T-helper 9 cell (primary cell): ENCODE data around the gene BOLL.
"Not testable (repeated sequence)": the region's sequence is repeated elsewhere in the genome, so short reads cannot be mapped to it uniquely, and the experiment has no call there.

Source experiments
- DNase-seq: peaks from one replicate; pipeline ENCODE4 v3.0.0-alpha.2; 2020
- total RNA-seq, 2 donors: gene quantifications; one replicate each; lab custom pipeline; 2026; lab: John Stamatoyannopoulos, UW

BOLL gene
- total RNA-seq = 0 reads per million in 2 donors

- DNase-seq = no peak
Measured at GRCh38 chr2:197784956-197785941, at the start of gene BOLL. Gene BOLL, minus strand, starts transcription at chr2:197785319. Its CDS starts 3,469 bp downstream, at chr2:197781850.

GRCh38 chr2:197834771-197835170 lies 49.7 kb upstream of the BOLL start:
- not testable (repeated sequence) for DNase-seq

GRCh38 chr2:197828464-197829135 lies 43.5 kb upstream of the BOLL start:
- DNase-seq = no peak

- no peak for DNase-seq
Measured at GRCh38 chr2:197827618-197828017, 42.5 kb upstream of the BOLL start.

GRCh38 chr2:197822333-197822732 lies 37.2 kb upstream of the BOLL start:
- DNase-seq = no peak

- DNase-seq = no peak
Measured at GRCh38 chr2:197821550-197822289, 36.6 kb upstream of the BOLL start.

GRCh38 chr2:197814526-197814925 lies 29.4 kb upstream of the BOLL start:
- no peak for DNase-seq

GRCh38 chr2:197813093-197813787 lies 28.1 kb upstream of the BOLL start:
- DNase-seq = no peak

- DNase-seq = no peak
Measured at GRCh38 chr2:197810491-197810890, 25.4 kb upstream of the BOLL start.

- no peak for DNase-seq
Measured at GRCh38 chr2:197810016-197810415, 24.9 kb upstream of the BOLL start.

GRCh38 chr2:197809064-197809463 lies 23.9 kb upstream of the BOLL start:
- no peak for DNase-seq

GRCh38 chr2:197805715-197806633 lies 20.9 kb upstream of the BOLL start:
- no peak for DNase-seq

GRCh38 chr2:197804758-197805714 lies 19.9 kb upstream of the BOLL start:
- peak; percentile 18 for DNase-seq

- peak; percentile 80 for DNase-seq
Measured at GRCh38 chr2:197804049-197804757, 19.1 kb upstream of the BOLL start, which contains the start of gene PLCL1. Gene PLCL1, plus strand, starts transcription at chr2:197804593.

GRCh38 chr2:197803033-197803444 lies 17.9 kb upstream of the BOLL start:
- DNase-seq = no peak

- no peak for DNase-seq
Measured at GRCh38 chr2:197801033-197801432, 15.9 kb upstream of the BOLL start.

GRCh38 chr2:197800091-197800490 lies 15.0 kb upstream of the BOLL start:
- DNase-seq = no peak

- DNase-seq = no peak
Measured at GRCh38 chr2:197799068-197799467, 13.9 kb upstream of the BOLL start.

GRCh38 chr2:197798187-197798586 lies 13.1 kb upstream of the BOLL start:
- no peak for DNase-seq
